T-helper 9 cell (primary cell): ENCODE measurements around the gene NEK5.
"Not testable (repeated sequence)": the region's sequence is repeated elsewhere in the genome, so short reads cannot be mapped to it uniquely, and the experiment has no call there.

Experiments
- DNase-seq: peaks from one replicate; pipeline ENCODE4 v3.0.0-alpha.2; 2020

The NEK5 gene

DNA sequence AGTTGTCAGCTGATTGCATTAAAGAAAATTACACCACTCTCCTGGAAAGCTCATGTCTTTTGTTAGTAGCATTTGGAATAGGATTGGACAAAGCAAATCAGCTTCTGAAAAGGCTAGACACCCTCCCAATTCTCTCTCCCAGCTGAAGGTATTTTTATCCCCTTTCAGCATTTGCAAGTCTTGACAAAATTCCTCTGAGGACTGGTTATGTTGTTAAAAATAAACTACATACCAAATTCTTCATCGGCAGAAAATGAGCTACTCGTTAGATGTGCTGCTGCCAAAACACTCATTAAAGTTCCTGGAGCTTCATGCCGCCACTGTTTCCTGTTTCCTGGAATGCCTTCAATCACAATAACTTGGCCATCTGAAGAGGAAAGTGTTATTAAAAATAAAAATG, 67.3 kb downstream of the NEK5 start:
- DNase-seq = no peak

DNA sequence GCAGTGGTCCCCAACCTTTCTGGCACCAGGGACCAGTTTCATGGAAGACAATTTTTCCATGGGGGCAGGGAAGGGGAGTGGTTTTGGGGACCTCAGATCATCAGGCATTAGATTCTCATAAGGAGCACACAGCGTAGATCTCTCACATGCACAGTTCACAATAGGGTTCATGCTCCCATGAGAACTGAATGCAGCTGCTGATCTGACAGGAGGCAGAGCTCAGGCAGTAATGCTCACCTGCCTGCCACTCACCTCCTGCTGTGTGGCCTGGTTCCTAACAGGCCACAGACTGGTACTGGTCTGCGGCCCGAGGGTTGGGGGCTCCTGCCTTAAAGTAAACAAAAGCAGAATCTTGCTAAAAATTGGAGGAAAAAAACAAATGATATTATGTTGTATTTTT, 67.8 kb downstream of the NEK5 start:
- DNase-seq = not testable (repeated sequence)

DNA sequence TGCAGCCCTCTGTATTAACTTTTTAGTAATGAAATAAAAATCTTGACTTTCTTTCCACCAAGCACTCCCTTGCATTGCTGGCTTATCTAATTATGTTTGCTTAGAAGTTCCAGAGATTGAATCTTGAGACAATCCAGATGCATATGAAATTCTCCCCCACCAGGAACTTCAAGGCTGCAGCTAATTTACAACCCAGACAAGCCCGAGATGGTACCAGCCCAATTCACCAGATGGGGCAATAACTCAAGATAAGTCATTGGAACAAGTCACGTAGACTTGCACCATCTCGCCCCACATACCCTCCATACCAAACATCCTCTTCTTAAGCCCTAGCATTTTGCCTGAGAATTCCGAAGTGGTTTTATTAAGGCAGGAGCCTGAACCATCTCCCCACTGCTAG, 75.4 kb downstream of the NEK5 start:
- DNase-seq = no peak

- DNase-seq = no peak
Observed at GRCh38 chr13:52051400-52051799, 77.5 kb downstream of the NEK5 start.

DNA sequence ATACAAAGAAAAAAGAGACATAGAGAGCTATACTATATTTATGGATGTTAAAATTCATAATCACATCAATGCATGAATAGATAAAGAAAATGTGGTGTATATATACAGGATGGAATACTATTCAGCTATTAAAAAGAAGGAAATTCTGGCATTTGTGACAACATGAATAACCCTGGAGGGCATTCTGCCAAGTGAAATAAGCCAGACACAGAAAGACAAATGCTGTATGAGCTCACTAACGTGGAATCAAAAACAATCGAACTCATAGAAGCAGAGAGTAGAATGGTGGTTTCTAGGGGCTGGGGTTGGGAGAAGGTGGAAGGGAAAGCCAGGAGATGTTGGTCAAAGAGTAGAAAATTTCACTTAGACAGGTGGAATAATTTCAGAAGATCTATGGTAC, 80.4 kb downstream of the NEK5 start:
- DNase-seq = no peak

- no peak for DNase-seq
Observed at GRCh38 chr13:52047463-52047862, 81.4 kb downstream of the NEK5 start.

DNA sequence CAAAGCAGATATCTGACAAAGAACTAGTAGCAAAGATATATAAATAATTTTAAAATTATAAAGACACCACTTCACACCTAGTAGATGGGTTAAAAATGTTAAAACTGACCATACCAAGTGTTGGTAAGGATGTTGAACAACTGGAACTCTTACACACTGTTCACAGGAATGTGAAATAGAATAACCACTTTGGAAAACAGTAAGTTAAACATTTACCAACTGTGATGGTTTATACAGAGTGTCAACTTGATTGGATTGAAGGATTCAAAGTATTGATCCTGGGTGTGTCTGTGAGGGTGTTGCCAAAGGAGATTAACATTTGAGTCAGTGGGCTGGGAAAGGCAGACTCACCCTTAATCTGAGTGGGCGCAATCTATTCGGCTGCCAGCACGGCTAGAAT, 85.2 kb downstream of the NEK5 start:
- no peak for DNase-seq

GRCh38 chr13:52036037-52036436, 92.8 kb downstream of the NEK5 start:
- DNase-seq = no peak

- no peak for DNase-seq
Observed at GRCh38 chr13:52034616-52035226, 94.2 kb downstream of the NEK5 start.

DNA sequence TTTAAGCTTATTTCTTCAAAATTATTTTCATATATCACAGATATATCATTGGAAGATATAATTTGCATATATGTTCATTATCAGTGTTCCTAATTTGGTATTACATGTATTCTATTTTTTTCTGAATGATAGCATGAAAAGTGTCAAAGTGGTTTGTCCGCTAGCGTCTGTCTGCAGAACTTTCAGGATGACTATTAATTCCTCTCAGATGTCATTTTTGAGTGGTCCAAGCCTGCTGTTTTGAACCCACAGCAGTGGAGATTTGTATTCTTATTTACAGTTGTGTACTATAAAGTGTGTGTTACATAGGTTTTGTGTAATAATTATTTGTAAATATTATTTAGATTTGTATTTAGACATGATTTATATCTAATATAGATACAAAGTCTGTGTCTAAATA, 95.8 kb downstream of the NEK5 start:
- DNase-seq = no peak

DNA sequence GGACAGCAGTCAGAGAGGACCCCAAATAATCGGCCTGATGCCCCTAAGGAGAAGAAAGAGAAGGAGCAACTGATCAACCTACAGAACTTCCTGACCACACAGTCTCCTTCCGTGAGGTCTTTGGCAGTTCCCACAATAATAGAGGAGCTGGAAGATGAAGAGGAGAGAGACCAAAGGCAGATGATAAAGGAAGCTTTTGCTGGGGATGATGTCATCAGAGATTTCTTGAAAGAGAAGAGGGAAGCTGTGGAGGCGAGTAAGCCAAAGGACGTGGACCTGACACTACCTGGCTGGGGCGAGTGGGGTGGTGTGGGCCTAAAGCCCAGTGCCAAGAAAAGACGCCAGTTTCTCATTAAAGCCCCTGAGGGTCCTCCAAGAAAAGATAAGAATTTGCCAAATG, 98.5 kb downstream of the NEK5 start:
- DNase-seq = not testable (repeated sequence)

GRCh38 chr13:52029569-52029968, 99.3 kb downstream of the NEK5 start:
- no peak for DNase-seq

DNA sequence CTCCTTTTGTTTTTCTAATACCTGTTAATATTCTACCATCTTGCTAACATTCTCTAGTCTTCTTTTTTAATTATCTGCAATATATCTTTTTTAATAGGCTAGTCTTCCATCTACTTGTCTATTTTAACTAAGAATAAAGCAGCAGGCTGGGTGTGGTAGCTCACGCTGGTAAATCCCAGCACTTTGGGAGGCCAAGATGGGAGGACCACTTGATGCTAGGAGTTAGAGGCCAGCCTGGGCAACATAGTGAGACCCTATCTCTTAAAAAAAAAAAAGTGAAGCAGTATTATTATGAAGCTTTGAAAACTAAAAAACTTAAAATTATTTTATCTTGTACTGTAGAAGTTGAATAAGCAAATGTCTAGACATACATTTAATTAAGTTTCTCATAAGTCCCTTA, 101.0 kb downstream of the NEK5 start:
- DNase-seq = no peak

GRCh38 chr13:52026246-52026626, 102.6 kb downstream of the NEK5 start:
- DNase-seq = no peak

DNA sequence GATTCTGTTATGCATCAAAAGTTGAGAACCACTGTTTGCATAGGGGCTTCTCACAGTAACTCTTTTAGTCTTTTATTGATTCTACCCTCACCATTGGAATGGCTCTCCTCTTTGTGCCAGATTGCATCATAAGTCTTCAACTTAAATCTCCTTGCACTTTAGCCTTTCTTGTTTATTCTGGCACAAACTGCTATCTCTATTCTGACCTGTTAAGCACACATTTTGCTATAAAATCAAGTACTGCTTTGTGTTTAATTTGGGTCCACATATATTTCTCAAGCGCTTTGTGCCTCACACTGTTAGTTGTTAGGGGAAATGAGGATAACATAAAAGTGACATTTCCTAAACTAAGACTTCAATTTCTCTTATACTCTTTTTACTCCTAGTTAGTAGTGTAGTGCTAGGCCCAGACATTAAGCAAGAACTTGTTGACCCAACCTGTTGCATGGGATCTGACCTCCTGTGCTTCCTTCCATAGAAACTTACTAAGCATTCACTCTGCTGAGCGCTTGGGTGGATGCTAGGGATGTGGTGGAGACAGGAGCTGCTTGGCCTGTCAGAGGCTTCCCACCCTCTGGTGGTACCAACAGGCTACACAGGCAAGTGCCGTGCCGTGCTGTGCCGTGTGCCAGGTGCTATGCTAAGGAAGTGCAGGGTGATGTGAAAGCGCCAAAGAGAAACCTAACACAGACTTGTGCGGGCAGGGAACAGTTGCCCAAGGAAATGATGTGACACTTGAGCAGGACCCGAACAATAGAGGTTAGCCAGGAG, 103.2 kb downstream of the NEK5 start:
- DNase-seq = no peak

DNA sequence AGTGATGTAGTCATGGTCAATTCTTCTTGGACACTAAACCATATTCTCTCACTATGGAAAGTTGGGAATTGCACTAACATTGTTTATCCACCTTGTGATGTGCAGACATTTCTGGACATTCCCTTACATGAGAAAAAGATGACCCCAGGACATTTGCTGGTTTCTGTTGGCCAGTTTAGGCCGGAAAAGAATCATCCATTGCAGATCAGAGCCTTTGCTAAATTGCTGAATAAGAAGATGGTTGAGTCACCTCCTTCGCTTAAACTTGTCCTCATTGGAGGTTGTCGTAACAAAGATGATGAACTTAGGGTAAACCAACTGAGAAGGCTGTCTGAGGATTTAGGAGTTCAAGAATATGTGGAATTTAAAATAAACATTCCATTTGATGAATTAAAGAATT, 104.4 kb downstream of the NEK5 start, which contains the start of gene UTP14C:
Gene UTP14C (plus strand): TSS at position 211 of the 400 bp plus-strand sequence. CDS start 4,114 bp downstream, outside the sequence.
- DNase-seq = no peak

DNA sequence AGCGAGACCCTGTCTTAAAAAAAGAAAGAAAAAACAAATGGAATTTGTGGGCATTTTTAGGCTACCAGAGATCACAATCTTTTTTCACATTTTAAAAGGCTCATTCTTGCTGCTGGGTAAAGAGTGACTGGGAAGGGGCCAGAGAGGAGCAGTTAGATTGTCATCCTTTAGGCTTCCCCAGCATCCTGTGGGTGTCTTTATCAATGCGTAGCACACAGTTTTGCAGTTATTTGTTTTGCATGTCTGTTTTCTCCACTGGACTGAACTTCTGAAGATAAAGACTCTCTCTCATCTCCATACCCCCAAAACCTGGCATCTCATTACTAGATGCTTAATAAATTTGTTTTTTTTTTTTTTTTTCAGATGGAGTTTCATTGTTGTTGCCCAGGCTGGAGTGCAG, 106.5 kb downstream of the NEK5 start:
- no peak for DNase-seq

DNA sequence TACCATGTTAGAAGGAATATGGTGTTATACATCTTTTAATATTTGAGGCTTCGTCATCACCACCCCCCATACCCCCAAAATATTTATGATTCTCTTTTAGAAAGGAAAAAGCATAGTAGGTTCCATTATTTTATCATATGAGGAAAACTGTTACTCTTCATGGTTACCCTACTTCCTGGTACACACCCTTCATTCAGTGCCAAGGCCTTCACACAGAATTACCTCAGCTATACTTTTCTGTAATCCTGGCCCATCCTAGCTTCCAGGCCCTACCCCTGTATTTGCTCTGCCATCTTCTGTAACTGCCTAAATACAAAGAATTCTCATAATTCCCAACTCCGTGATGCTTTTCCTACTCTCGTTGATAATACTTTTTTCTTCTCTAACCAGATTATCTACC, 108.7 kb downstream of the NEK5 start:
- DNase-seq = no peak

- no peak for DNase-seq
Observed at GRCh38 chr13:52016296-52016695, 112.6 kb downstream of the NEK5 start.

DNA sequence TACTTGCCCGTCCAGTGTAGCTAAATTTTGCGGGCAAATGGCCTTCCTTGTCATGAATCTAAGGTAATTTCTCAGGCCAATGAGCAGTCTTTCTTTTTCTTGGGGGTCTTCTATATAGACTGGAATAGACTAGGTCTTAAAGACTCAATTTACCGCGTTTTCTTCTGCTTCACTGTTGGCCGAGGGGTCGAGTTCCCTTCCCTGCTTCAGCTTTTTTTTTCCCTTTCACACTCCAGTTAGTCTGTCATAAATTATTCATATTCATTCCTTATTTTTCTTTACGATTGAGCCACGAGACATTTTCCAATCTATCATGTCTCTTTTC, 116.4 kb downstream of the NEK5 start:
- no peak for DNase-seq

- DNase-seq = peak; percentile 99
Observed at GRCh38 chr13:52011632-52012511, 117.0 kb downstream of the NEK5 start, which contains the start of gene ALG11. TSS of gene ALG11 (plus strand) at chr13:52012398. CDS start at chr13:52012419, 21 bp downstream.

GRCh38 chr13:52010890-52011631, 117.8 kb downstream of the NEK5 start, which contains the start of gene ATP7B:
TSS of gene ATP7B (minus strand) at chr13:52011450. CDS start at chr13:52011337, 113 bp downstream.
- DNase-seq = peak; percentile 12

- DNase-seq = no peak
Observed at GRCh38 chr13:52009946-52010345, 118.9 kb downstream of the NEK5 start.
